Measurements from ENCODE around the gene VGF.

- TF ChIP-seq POLR2A (IDR thresholded peaks at IDR 0.05; ENCODE audit: low read depth, low read length) (peak; percentile 82), CTCF (IDR thresholded peaks at IDR 0.05; ENCODE audit: extremely low read depth in 1 of 2, insufficient read depth in 1 of 2, low read depth in 1 of 2, low read length in 2 of 2) (peak; percentile 64 to 75), POLR2AphosphoS5 (IDR thresholded peaks at IDR 0.05; ENCODE audit: insufficient read depth, low read depth, low read length) (peak; percentile 94), EZH2 (IDR thresholded peaks at IDR 0.05; ENCODE audit: borderline replicate concordance, low read depth, low read length, severe bottlenecking) (no peak), GATA2 (IDR thresholded peaks at IDR 0.05; ENCODE audit: insufficient read depth, insufficient read length, low read depth, low read length) (peak; percentile 36), FOS (IDR thresholded peaks at IDR 0.05; ENCODE audit: borderline replicate concordance, insufficient read depth, low read length) (peak; percentile 99), JUN (IDR thresholded peaks at IDR 0.05; ENCODE audit: borderline replicate concordance, insufficient read depth, insufficient read length, low read depth) (peak; percentile 100), MYC (IDR thresholded peaks at IDR 0.05; ENCODE audit: low read depth, low read length) (peak; percentile 51)
- TF ChIP-seq, protein P1, sequence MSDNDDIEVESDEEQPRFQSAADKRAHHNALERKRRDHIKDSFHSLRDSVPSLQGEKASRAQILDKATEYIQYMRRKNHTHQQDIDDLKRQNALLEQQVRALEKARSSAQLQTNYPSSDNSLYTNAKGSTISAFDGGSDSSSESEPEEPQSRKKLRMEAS (IDR thresholded peaks at IDR 0.05; ENCODE audit: insufficient read depth, insufficient read length) = peak; percentile 77
Observed at GRCh38 chr7:101138213-101138870, 27.0 kb downstream of the VGF start.

Measured in endothelial cell of umbilical vein (primary cell).